Dendritic cell treated with granulocyte-macrophage colony-stimulating factor and Interleukin-4, amounts not matched to agents 40 ng/mL and 50 ng/mL, for 4 days (primary cell): Measurements from ENCODE around the gene C11orf58.

Experiments used
- H3K27ac Mint-ChIP-seq: one replicate; pipeline ENCODE4 v1.8.0; 2022; ENCODE audit warnings: mild to moderate bottlenecking, mixed read lengths
- H3K27me3 Mint-ChIP-seq: one replicate; pipeline ENCODE4 v1.8.0; 2022; ENCODE audit warnings: mild to moderate bottlenecking, mixed read lengths
- H3K36me3 Mint-ChIP-seq: one replicate; pipeline ENCODE4 v1.8.0; 2022; ENCODE audit warnings: low read depth, mixed read lengths
- H3K4me1 Mint-ChIP-seq: one replicate; pipeline ENCODE4 v1.8.0; 2022; ENCODE audit warnings: low read depth, mixed read lengths
- H3K4me3 Mint-ChIP-seq: one replicate; pipeline ENCODE4 v1.8.0; 2022; ENCODE audit warnings: mild to moderate bottlenecking, moderate library complexity, mixed read lengths
- H3K9me3 Mint-ChIP-seq: one replicate; pipeline ENCODE4 v1.8.0; 2022; ENCODE audit warnings: mixed read lengths
- intact Hi-C: fragments of 100-400 bp; cut with micrococcal nuclease; formaldehyde crosslinking; loops from one replicate; pipeline ENCODE4 v1.15.0; 2022

C11orf58 gene

DNA sequence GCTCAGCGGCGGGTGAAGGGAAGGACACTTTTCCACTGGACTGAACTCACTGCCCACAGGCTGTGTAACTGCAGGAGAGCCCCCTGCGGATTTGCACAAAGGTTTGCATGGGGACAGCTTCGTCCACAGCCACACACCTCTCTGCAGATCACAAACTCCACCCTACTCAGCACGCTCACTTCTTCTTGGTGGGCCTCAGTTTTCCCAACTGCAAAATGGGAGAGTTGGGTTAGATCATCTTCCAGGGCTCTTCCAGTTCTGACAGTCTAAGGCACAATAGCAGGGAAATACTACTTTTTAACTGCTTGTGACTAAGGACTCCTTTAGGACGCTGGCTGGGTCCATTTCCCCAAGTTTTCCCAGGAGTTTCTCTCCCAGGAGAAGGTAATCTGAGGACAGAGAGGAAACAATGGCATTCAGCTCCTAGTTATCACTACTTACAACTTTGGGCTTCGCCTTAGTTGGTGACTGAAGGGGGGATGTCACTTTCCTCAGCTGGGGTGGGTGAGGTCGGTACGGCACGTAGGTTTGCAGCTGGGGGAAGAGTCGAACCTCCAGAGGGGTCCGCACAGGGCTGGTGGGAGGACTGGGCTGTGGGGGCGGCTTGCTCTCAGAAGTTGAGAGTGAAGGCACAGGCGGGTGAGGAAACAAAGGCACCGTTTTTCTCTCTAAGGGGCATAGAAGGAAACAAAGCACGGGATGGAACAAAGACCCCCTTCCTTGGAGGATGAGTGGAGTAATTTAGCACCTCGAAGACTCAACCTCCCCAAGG is 55.8 kb downstream of the C11orf58 start:
- intact Hi-C loops = loop anchor here (5.0 kb wide), 1 partner anchor 283 kb away; the partner anchor contains the start of gene RPS13
- Mint-ChIP-seq H3K36me3 (peaks cover 9% of the 10 kb centered on the region), H3K27me3 (no peaks in the 10 kb centered on the region), H3K4me1 (peaks cover 84% of the 10 kb centered on the region), H3K4me3 (peak overlapping the region; percentile 34), H3K9me3 (no peaks in the 10 kb centered on the region), H3K27ac (peak overlapping the region; percentile 99)

GRCh38 chr11:16795146-16795545 is 56.7 kb downstream of the C11orf58 start:
- Mint-ChIP-seq H3K27ac (peak overlapping the region; percentile 99), H3K4me3 (peak overlapping the region; percentile 51), H3K27me3 (no peaks in the 10 kb centered on the region), H3K9me3 (no peaks in the 10 kb centered on the region), H3K36me3 (no peaks in the 10 kb centered on the region), H3K4me1 (peaks cover 84% of the 10 kb centered on the region)
- intact Hi-C loops = no loop called here

DNA sequence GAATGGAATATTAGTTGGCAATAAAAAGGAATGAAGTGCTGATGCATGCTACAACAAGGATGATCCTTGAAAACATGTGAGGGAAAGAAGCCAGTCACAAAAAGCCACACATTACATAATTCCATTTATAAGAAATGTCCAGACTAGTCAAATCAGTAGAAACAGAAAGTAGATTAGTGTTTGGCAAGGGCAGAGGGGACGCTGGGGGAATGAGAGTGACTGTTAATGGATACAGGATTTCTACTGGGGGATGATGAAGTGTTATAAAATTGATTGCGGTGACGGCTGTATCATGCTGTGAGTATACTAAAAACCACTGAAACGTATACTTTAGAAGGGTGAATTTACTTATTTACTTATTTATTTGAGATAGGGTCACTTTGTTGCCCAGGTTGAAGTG is 57.9 kb downstream of the C11orf58 start:
- intact Hi-C loops = no loop called here
- peaks cover 84% of the 10 kb centered on the region for H3K4me1 Mint-ChIP-seq
- peak overlapping the region; percentile 99 for H3K27ac Mint-ChIP-seq
- H3K27me3 Mint-ChIP-seq = no peaks in the 10 kb centered on the region
- no peaks in the 10 kb centered on the region for H3K9me3 Mint-ChIP-seq
- no peak overlapping the region for H3K4me3 Mint-ChIP-seq
- H3K36me3 Mint-ChIP-seq = no peaks in the 10 kb centered on the region

- Mint-ChIP-seq H3K27ac (peak overlapping the region; percentile 99), H3K4me1 (peaks cover 75% of the 10 kb centered on the region), H3K36me3 (no peaks in the 10 kb centered on the region), H3K27me3 (no peaks in the 10 kb centered on the region), H3K9me3 (no peaks in the 10 kb centered on the region), H3K4me3 (no peak overlapping the region)
- intact Hi-C loops = no loop called here
These were observed 59.3 kb downstream of the C11orf58 start for GRCh38 chr11:16797776-16798175.

DNA sequence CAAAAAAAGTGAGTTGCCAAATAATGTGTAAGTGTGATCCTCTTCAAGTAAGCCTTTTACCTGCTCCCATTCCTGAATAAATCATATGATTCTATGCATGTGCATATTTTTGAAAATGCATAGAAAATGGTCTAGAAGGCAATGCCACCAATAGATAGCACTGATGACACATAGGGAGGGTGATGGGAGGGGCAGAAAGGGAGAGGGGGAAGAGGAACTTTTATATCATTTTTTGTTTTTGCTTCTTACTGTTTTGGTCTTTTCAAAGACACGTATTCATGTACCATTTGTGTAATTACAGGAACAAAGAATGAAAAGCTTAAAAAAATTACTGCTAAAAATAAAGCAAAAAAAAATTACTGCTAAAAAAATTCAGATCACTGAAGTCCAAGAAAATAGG is 60.8 kb downstream of the C11orf58 start:
- Mint-ChIP-seq H3K9me3 (no peaks in the 10 kb centered on the region), H3K27ac (peak overlapping the region; percentile 43), H3K4me3 (no peak overlapping the region), H3K27me3 (no peaks in the 10 kb centered on the region), H3K36me3 (no peaks in the 10 kb centered on the region), H3K4me1 (peaks cover 67% of the 10 kb centered on the region)
- intact Hi-C loops = no loop called here

GRCh38 chr11:16799890-16800289 is 61.4 kb downstream of the C11orf58 start:
- Mint-ChIP-seq H3K4me3 (no peak overlapping the region), H3K27ac (peak overlapping the region; percentile 43)

GRCh38 chr11:16800382-16800781 is 61.9 kb downstream of the C11orf58 start:
- H3K9me3 Mint-ChIP-seq = no peaks in the 10 kb centered on the region
- H3K27me3 Mint-ChIP-seq = no peaks in the 10 kb centered on the region
- peaks cover 67% of the 10 kb centered on the region for H3K4me1 Mint-ChIP-seq
- no peak overlapping the region for H3K4me3 Mint-ChIP-seq
- H3K36me3 Mint-ChIP-seq = no peaks in the 10 kb centered on the region
- intact Hi-C loops = no loop called here
- H3K27ac Mint-ChIP-seq = peak overlapping the region; percentile 43

More at GRCh38 chr11:16799890-16800289, 61.4 kb downstream of the C11orf58 start:
- Mint-ChIP-seq H3K4me1 (peaks cover 67% of the 10 kb centered on the region), H3K36me3 (no peaks in the 10 kb centered on the region), H3K27me3 (no peaks in the 10 kb centered on the region), H3K9me3 (no peaks in the 10 kb centered on the region)
- intact Hi-C loops = no loop called here

DNA sequence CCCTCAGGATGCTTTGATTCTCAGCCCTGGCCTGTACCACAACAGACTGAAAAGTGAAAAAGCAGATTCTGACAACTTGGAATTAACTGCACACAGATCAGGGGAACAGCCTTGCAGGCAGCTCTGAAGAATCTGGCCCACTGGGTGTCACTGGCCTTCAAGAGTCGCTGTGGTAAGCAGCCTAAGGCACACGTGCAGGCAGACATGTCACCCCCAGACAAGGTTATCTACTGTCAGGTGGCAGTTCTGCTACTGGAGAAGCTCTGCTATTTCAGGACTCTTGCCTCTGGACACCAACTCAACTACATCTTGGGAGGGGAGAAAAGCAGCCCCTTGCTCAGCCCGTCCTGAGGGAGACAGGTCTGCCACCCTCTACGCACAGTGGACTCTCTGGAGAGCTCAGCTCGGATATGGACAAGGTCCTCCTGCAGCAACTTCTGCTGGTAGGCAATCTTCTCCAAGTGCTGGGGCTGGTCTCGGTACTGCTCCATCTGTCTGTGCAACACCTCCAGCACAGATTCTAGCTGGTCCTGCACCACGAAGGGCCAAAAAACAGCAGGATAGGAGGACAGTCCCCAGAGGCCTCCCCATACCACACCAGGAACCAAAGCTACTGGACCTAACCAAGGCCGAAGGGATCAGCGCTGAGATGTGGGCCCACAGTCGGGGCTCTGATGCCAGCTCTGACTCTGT is 63.0 kb downstream of the C11orf58 start:
- Mint-ChIP-seq H3K4me3 (no peak overlapping the region), H3K27ac (peak overlapping the region; percentile 53), H3K9me3 (no peaks in the 10 kb centered on the region), H3K36me3 (no peaks in the 10 kb centered on the region), H3K4me1 (peaks cover 70% of the 10 kb centered on the region), H3K27me3 (no peaks in the 10 kb centered on the region)
- intact Hi-C loops = no loop called here

DNA sequence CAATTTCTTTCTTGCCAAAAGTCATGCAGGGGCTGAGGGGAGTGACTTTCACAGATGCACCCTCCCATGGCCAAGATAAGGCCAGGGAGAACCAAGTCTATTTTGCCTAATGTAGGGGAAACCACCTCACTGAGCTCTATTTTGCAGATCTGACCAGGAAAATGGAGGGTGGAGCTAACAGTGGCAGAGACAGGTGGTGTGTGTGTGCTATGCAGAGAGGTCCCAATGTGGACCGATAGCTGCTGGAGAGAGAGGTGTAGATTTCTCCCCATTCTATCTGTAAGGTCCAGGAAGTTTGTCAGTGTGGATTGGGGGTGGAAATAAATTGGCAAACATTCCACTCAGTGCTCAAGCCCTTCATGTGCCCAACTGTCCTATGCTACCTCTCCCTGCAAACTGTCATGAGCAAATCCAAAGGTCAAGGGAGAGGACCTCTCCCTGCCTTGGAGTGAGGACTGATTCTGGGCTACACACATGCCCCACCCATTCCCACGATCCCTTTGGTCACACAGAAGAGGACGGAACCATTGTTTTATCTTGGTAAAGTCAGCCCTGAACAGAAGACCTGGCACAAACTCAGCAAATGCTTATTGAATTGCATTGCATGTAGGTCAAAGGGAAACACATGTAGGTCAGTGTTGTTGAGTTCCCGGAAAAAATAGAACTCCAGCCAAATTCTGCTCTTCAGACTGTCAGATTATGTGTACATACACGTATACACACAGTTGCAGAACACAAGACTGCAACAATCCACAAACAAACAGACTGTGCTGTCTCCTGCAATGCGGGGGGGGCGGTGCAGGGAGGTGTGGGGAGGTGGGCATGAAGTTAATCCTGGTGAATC is 65.9 kb downstream of the C11orf58 start:
- no peaks in the 10 kb centered on the region for H3K9me3 Mint-ChIP-seq
- H3K4me1 Mint-ChIP-seq = peaks cover 76% of the 10 kb centered on the region
- H3K27me3 Mint-ChIP-seq = no peaks in the 10 kb centered on the region
- intact Hi-C loops = no loop called here
- no peak overlapping the region for H3K4me3 Mint-ChIP-seq
- no peaks in the 10 kb centered on the region for H3K36me3 Mint-ChIP-seq
- peak overlapping the region; percentile 89 for H3K27ac Mint-ChIP-seq

GRCh38 chr11:16805938-16806337 is 67.5 kb downstream of the C11orf58 start:
- intact Hi-C loops = no loop called here
- no peaks in the 10 kb centered on the region for H3K36me3 Mint-ChIP-seq
- H3K9me3 Mint-ChIP-seq = no peaks in the 10 kb centered on the region
- peaks cover 75% of the 10 kb centered on the region for H3K4me1 Mint-ChIP-seq
- H3K4me3 Mint-ChIP-seq = no peak overlapping the region
- H3K27ac Mint-ChIP-seq = peak overlapping the region; percentile 89
- no peaks in the 10 kb centered on the region for H3K27me3 Mint-ChIP-seq

- H3K4me3 Mint-ChIP-seq = no peak overlapping the region
- H3K9me3 Mint-ChIP-seq = no peaks in the 10 kb centered on the region
- H3K27me3 Mint-ChIP-seq = no peaks in the 10 kb centered on the region
- H3K27ac Mint-ChIP-seq = peak overlapping the region; percentile 89
- intact Hi-C loops = no loop called here
- no peaks in the 10 kb centered on the region for H3K36me3 Mint-ChIP-seq
- H3K4me1 Mint-ChIP-seq = peaks cover 78% of the 10 kb centered on the region
These were observed 68.3 kb downstream of the C11orf58 start for GRCh38 chr11:16806791-16807190.

DNA sequence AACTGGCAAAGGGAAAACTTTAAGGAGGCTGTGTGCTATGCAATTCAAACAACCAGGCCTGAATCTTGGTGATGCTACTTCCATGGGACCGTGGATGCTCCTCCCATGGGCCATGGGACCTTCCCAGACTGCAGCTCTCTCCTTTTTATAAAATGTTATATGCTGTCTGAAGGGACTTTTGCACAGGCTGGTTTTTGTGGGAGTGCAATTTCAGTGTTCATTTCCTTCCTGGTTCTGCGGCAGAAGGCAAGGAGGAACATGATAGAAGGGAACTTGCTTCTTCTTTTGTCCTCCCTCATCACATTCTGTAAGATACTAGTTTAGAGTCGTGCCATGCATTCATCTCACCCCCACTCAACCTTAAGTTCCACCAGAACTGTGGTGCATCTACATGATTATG is 68.9 kb downstream of the C11orf58 start:
- H3K36me3 Mint-ChIP-seq = no peaks in the 10 kb centered on the region
- H3K9me3 Mint-ChIP-seq = no peaks in the 10 kb centered on the region
- H3K4me1 Mint-ChIP-seq = peaks cover 83% of the 10 kb centered on the region
- H3K4me3 Mint-ChIP-seq = no peak overlapping the region
- peak overlapping the region; percentile 89 for H3K27ac Mint-ChIP-seq
- intact Hi-C loops = no loop called here
- no peaks in the 10 kb centered on the region for H3K27me3 Mint-ChIP-seq
